HepG2 (cell line): ENCODE measurements around the gene THRB. TPM values are rescaled to one million over a fixed set of nuclear protein-coding genes. Genes with fewer than 3 reads are reported as not detected.

Experiments used
- ATAC-seq: fragments of 200-7000 bp; cut with Tn5 transposase; 3 replicates; pipeline ENCODE4 v1.9.1; 2020; ENCODE audit warnings: mild to moderate bottlenecking, moderate library complexity
- Bru-seq: library from RNA; stranded (reverse); fragments of 400-500 nt; gene quantifications from one replicate; lab custom pipeline; 2021; lab: Mats Ljungman, UMichigan
- BruChase-seq, 2 experiments: library from RNA; stranded (reverse); fragments of 400-500 nt; gene quantifications; one replicate each; lab custom pipeline; 2021; lab: Mats Ljungman, UMichigan
- BruUV-seq: library from RNA; stranded (reverse); fragments of 400-500 nt; replicated peaks from 2 replicates; lab custom pipeline; 2021; lab: Mats Ljungman, UMichigan
- CTCF ChIA-PET: fragments of 300-600 bp; formaldehyde crosslinking; extraction: SDS; loops from one replicate; lab custom pipeline; 2021; ENCODE audit warnings: low total read pairs, inconsistent platforms, low intra/inter-chr PET ratio; lab: Yijun Ruan, JAX
- POLR2A ChIA-PET: fragments of 350-600 bp; sonication (Branson Sonifier 250); formaldehyde crosslinking; loops from one replicate; lab custom pipeline; 2020; ENCODE audit warnings: antibody characterized with exemption, inconsistent platforms; lab: Yijun Ruan, JAX
- DNase-seq: peaks from one replicate; pipeline ENCODE4 v3.0.0-alpha.2; 2015; ENCODE audit warnings: low spot score
- FAIRE-seq: peaks from 3 replicates; lab custom pipeline; 2011; peaks lifted over from hg19 to GRCh38; lab: Jason Lieb, UNC
- H2AFZ ChIP-seq: one replicate; pipeline ENCODE4 v1.6.1; 2011; ENCODE audit warnings: low read length, inconsistent platforms
- H3K27ac ChIP-seq: fragments of 300-600 bp; 3 replicates; pipeline ENCODE4 v1.8.0; 2011; ENCODE audit warnings: mixed run types, mild to moderate bottlenecking, mixed read lengths, low read length, inconsistent platforms; ENCODE audit not compliant: insufficient read depth; ENCODE audit errors: extremely low read length
- H3K27me3 ChIP-seq, 2 experiments: fragments of 200-600 bp in 1 of 2; 2 replicates in 1 of 2; 3 replicates in 1 of 2; pipeline versions ENCODE4 v1.6.0 to v1.8.0; 2011; ENCODE audit warnings: low read length in 2 of 2, mild to moderate bottlenecking in 2 of 2, moderate library complexity in 2 of 2, inconsistent platforms in 1 of 2; ENCODE audit not compliant: insufficient read depth in 2 of 2, control insufficient read depth in 1 of 2
- H3K36me3 ChIP-seq, 2 experiments: fragments of 200-600 bp in 1 of 2; replicated peaks in 1 of 2; 2 replicates in 1 of 2; 3 replicates in 1 of 2; pipeline versions ENCODE4 v1.5.1 to v1.8.0; 2011; ENCODE audit warnings: low read length in 2 of 2, inconsistent platforms in 1 of 2; ENCODE audit not compliant: insufficient read depth in 2 of 2, control insufficient read depth in 1 of 2
- H3K4me1 ChIP-seq: 2 replicates; pipeline ENCODE4 v1.5.1; 2012; ENCODE audit warnings: low read length, inconsistent platforms; ENCODE audit not compliant: insufficient read depth
- H3K4me2 ChIP-seq: 2 replicates; pipeline ENCODE4 v1.6.0; 2011; ENCODE audit warnings: low read depth, low read length, inconsistent platforms
- H3K4me3 ChIP-seq, 3 experiments: fragments of 200-600 bp in 1 of 3; sonication (generic), shearing (Covaris generic) in 1 of 3; replicated peaks in 1 of 3; 2 replicates each; pipeline ENCODE4 v1.5.1; 2011 to 2016; ENCODE audit warnings: low read length in 3 of 3, inconsistent platforms in 2 of 3, low read depth in 2 of 3, mild to moderate bottlenecking in 2 of 3, control low read depth in 1 of 3, mixed read lengths in 1 of 3; ENCODE audit not compliant: insufficient read depth in 1 of 3
- H3K79me2 ChIP-seq: one replicate; pipeline ENCODE4 v1.6.1; 2011; ENCODE audit warnings: low read length, inconsistent platforms; ENCODE audit not compliant: insufficient read depth
- H3K9ac ChIP-seq: 2 replicates; pipeline ENCODE4 v1.6.0; 2011; ENCODE audit warnings: mild to moderate bottlenecking, low read depth, low read length, inconsistent platforms; ENCODE audit not compliant: insufficient read depth
- H3K9me3 ChIP-seq: 2 replicates; pipeline ENCODE4 v1.5.1; 2012; ENCODE audit warnings: mild to moderate bottlenecking, low read length
- H4K20me1 ChIP-seq: 2 replicates; pipeline ENCODE4 v1.6.0; 2011; ENCODE audit warnings: inconsistent platforms, mild to moderate bottlenecking, low read length, moderate library complexity; ENCODE audit not compliant: insufficient read depth
- AKAP8 ChIP-seq: sonication (generic); formaldehyde crosslinking; IDR thresholded peaks from 2 replicates; pipeline ENCODE4 v1.5.1; 2020; ENCODE audit warnings: mild to moderate bottlenecking, missing genetic modification reagents
- NFYB ChIP-seq: sonication (generic); formaldehyde crosslinking; IDR thresholded peaks from 2 replicates; pipeline ENCODE4 v1.4.0; 2020; ENCODE audit warnings: missing genetic modification reagents
- NR0B2 ChIP-seq: sonication (generic); formaldehyde crosslinking; IDR thresholded peaks from 2 replicates; pipeline ENCODE4 v1.4.0; 2020; ENCODE audit warnings: mild to moderate bottlenecking, missing genetic modification reagents
- ZNF12 ChIP-seq: sonication (generic); formaldehyde crosslinking; IDR thresholded peaks from 2 replicates; pipeline ENCODE4 v1.5.0; 2020; ENCODE audit warnings: missing genetic modification reagents
- ZNF280D ChIP-seq: sonication (generic); formaldehyde crosslinking; IDR thresholded peaks from 2 replicates; pipeline ENCODE4 v1.5.1; 2020; ENCODE audit warnings: mild to moderate bottlenecking, missing genetic modification reagents
- ZNF382 ChIP-seq: sonication (generic); formaldehyde crosslinking; IDR thresholded peaks from 2 replicates; pipeline ENCODE4 v1.5.0; 2020; ENCODE audit warnings: missing genetic modification reagents, mild to moderate bottlenecking, borderline replicate concordance
- ZNF564 ChIP-seq: sonication (generic); formaldehyde crosslinking; IDR thresholded peaks from 2 replicates; pipeline ENCODE4 v1.8.1; 2023; ENCODE audit warnings: mild to moderate bottlenecking, missing genetic modification reagents
- ZNF770 ChIP-seq: sonication (generic); formaldehyde crosslinking; IDR thresholded peaks from 2 replicates; pipeline ENCODE4 v1.5.0; 2020; ENCODE audit warnings: mild to moderate bottlenecking, missing genetic modification reagents
- ZNF792 ChIP-seq: IDR thresholded peaks from 2 replicates; pipeline ENCODE4 v1.6.1; 2016
- ZSCAN29 ChIP-seq: sonication (generic); formaldehyde crosslinking; conservative IDR thresholded peaks from 2 replicates; pipeline ENCODE4 v1.4.0; 2020; ENCODE audit warnings: mild to moderate bottlenecking, missing genetic modification reagents
- WGBS: methylation state at CpG from one replicate; pipeline ENCODE4 v1.1.6; 2017; ENCODE audit warnings: low lambda C conversion rate; 5-methylcytosine and 5-hydroxymethylcytosine counted together
- in situ Hi-C: cut with HindIII; loops from 2 replicates; pipeline ENCODE4 v1.10.0; 2017; ENCODE audit warnings: low pct_unique_long_range_greater_than_20kb; ENCODE audit not compliant: extremely low pct_ligation_motif_present
- intact Hi-C: fragments of 100-400 bp; cut with micrococcal nuclease; formaldehyde crosslinking; loops from one replicate; pipeline ENCODE4 v1.10.0; 2022; ENCODE audit not compliant: unreplicated experiment
- long read RNA-seq, 2 experiments: library from RNA in 1 of 2; library from polyadenylated mRNA in 1 of 2; stranded (forward) in 1 of 2; unstranded in 1 of 2; transcript quantifications; one replicate each; pipeline ENCODE4 v2.0.0, GENCODE V29; 2019 to 2022
- polyA minus RNA-seq, 3 experiments: library from RNA; depleted of rRNA, polyadenylated mRNA; stranded (reverse); fragments of >200 nt; gene quantifications; 2 replicates each; pipeline ENCODE4 v1.2.3, GENCODE V29; 2011; ENCODE audit warnings: low replicate concordance in 1 of 3
- polyA plus RNA-seq, 8 experiments: library from polyadenylated mRNA; depleted of rRNA in 3 of 8; stranded (reverse) in 7 of 8; unstranded in 1 of 8; fragments of >200 nt; fragmentation: Illumina TruSeq in 4 of 8; extraction: Trizol in 4 of 8; gene quantifications; 2 replicates each; pipeline versions ENCODE4 v1.2.1 to v1.2.3, GENCODE V29; 2011 to 2016; ENCODE audit warnings: low read depth in 4 of 8, missing spikeins in 1 of 8, mixed read lengths in 1 of 8; ENCODE audit not compliant: insufficient read depth in 1 of 8
- total RNA-seq, 5 experiments: library from RNA; depleted of rRNA; stranded (reverse); fragments of >200 nt; fragmentation: Illumina TruSeq; extraction: Trizol; gene quantifications; 2 replicates each; pipeline ENCODE4 v1.2.3, GENCODE V29; 2016; ENCODE audit warnings: low read depth in 1 of 5

THRB gene
- 22.7 and 30.1 TPM in 2 replicates for total RNA-seq (2016; rRNA removed; fragmentation: Illumina TruSeq; extraction: Trizol)
- 9.2 and 10.9 TPM in 2 replicates for total RNA-seq (2016; cell fraction: cytosol; rRNA removed; fragmentation: Illumina TruSeq; extraction: Trizol; ENCODE audit: low read depth)
- 20.4 and 24.3 TPM in 2 replicates for total RNA-seq (2016; cell fraction: insoluble cytoplasmic fraction; rRNA removed; fragmentation: Illumina TruSeq; extraction: Trizol)
- total RNA-seq (2016; cell fraction: membrane; rRNA removed; fragmentation: Illumina TruSeq; extraction: Trizol) = 16.1 and 18.6 TPM in 2 replicates
- total RNA-seq (2016; cell fraction: nucleus; rRNA removed; fragmentation: Illumina TruSeq; extraction: Trizol) = 40.5 and 40.8 TPM in 2 replicates
- polyA plus RNA-seq (2011; rRNA removed) = 4.3 and 4.7 TPM in 2 replicates
- 3.0 and 4.0 TPM in 2 replicates for polyA plus RNA-seq (2011; cell fraction: cytosol; rRNA removed)
- 6.1 and 7.0 TPM in 2 replicates for polyA plus RNA-seq (2011; cell fraction: nucleus; rRNA removed)
- polyA plus RNA-seq (2012) = 7.5 and 9.3 TPM in 2 replicates
- polyA plus RNA-seq (2016; cell fraction: cytosol; fragmentation: Illumina TruSeq; extraction: Trizol; ENCODE audit: low read depth) = 3.5 and 4.3 TPM in 2 replicates
- polyA plus RNA-seq (2016; cell fraction: insoluble cytoplasmic fraction; fragmentation: Illumina TruSeq; extraction: Trizol; ENCODE audit: low read depth) = 14.8 and 17.3 TPM in 2 replicates
- polyA plus RNA-seq (2016; cell fraction: membrane; fragmentation: Illumina TruSeq; extraction: Trizol; ENCODE audit: low read depth) = 6.5 and 6.7 TPM in 2 replicates
- 14.6 and 17.3 TPM in 2 replicates for polyA plus RNA-seq (2016; cell fraction: nucleus; fragmentation: Illumina TruSeq; extraction: Trizol; ENCODE audit: insufficient read depth, low read depth)
- 3.3 and 9.4 TPM in 2 replicates for polyA minus RNA-seq (2011; rRNA and poly(A)+ RNA removed; ENCODE audit: low replicate concordance)
- 8.1 and 8.3 TPM in 2 replicates for polyA minus RNA-seq (2011; cell fraction: cytosol; rRNA and poly(A)+ RNA removed)
- 45.8 and 47.3 TPM in 2 replicates for polyA minus RNA-seq (2011; cell fraction: nucleus; rRNA and poly(A)+ RNA removed)
- percentile 79 among the genes with signal in this experiment for Bru-seq, nascent RNA
- BruChase-seq, experiment 1, labeled RNA remaining after a 6-hour chase = percentile 68 among the genes with signal in this experiment
- BruChase-seq, experiment 2, labeled RNA remaining after a 2-hour chase = percentile 80 among the genes with signal in this experiment
- long read RNA-seq, experiment 1, full-length matches to known transcripts = 1 of 5 reads
- long read RNA-seq, experiment 1, partial matches to known transcripts = 0 of 5 reads
- long read RNA-seq, experiment 1, other reads (novel, unspliced or antisense) = 4 of 5 reads
- long read RNA-seq, experiment 2, partial matches to known transcripts = 4 of 22 reads
- long read RNA-seq, experiment 2, other reads (novel, unspliced or antisense) = 18 of 22 reads

GRCh38 chr3:24494618-24495325 is at the start of gene THRB:
Gene THRB, minus strand, starts transcription at chr3:24494850.
- peak; percentile 82 for ATAC-seq
- Histone ChIP-seq H3K4me1 (peaks cover 41% of the 10 kb centered on the region), H3K36me3 (no peaks in the 10 kb centered on the region), H3K4me2 (peak within 1 kb of the TSS; percentile 94), H4K20me1 (no peaks in the 10 kb centered on the region), H3K27me3 (no peaks in the 10 kb centered on the region; a peak in 1 of 5 replicates), H3K4me3 (peak within 1 kb of the TSS; percentile 83 to 96 (median 92)), H3K9ac (peak within 1 kb of the TSS; percentile 86), H3K9me3 (no peaks in the 10 kb centered on the region), H2AFZ (no peak within 1 kb of the TSS), H3K79me2 (peaks cover 41% of the 10 kb centered on the region), H3K27ac (peak within 1 kb of the TSS; percentile 93)
- in situ Hi-C loops = loop anchor here (5.0 to 10.0 kb wide), 2 partner anchors 130 to 227 kb away; no protein-coding TSS in a partner anchor
- CTCF ChIA-PET = interaction anchor here (1.2 to 3.9 kb wide), 2 partner anchors 43 to 230 kb away, joined by 4 to 35 read pairs; no protein-coding TSS in a partner anchor
- WGBS = 0% methylated on average over 6 of the region's 80 CpGs
- DNase-seq = peak; percentile 56
- intact Hi-C loops = loop anchor here (1.0 to 5.0 kb wide), 3 partner anchors 43 to 427 kb away; no protein-coding TSS in a partner anchor
- BruUV-seq = no TSS peak
- no peak for FAIRE-seq
- POLR2A ChIA-PET = interaction anchor here (0.8 to 3.7 kb wide), 12 partner anchors 27 to 309 kb away, joined by 3 to 86 read pairs (median 6); no protein-coding TSS in a partner anchor
- TF ChIP-seq ZNF382 (CRISPR knock-in tag) (no peak), ZNF770 (CRISPR knock-in tag) (no peak), ZNF564 (CRISPR knock-in tag) (no peak), NFYB (CRISPR knock-in tag) (no peak), ZNF792 (CRISPR knock-in tag) (no peak; the same call in 1 of the 2 replicates), NR0B2 (CRISPR knock-in tag) (no peak), ZNF12 (no peak), ZSCAN29 (CRISPR knock-in tag) (no peak), ZNF280D (CRISPR knock-in tag) (no peak), AKAP8 (0 out of 2 replicates have a peak, but pooled peaks have one; percentile 18)
